SK-N-SH (cell line): ENCODE data around the gene CCNY. TPM values are rescaled to one million over a fixed set of nuclear protein-coding genes. Genes with fewer than 3 reads are reported as not detected.

ENCODE experiments used
- CTCF ChIA-PET: fragments of 300-600, 350-600 bp; formaldehyde crosslinking; extraction: SDS; loops from one replicate; lab custom pipeline; 2021; lab: Yijun Ruan, JAX
- POLR2A ChIA-PET: fragments of 350-600 bp; sonication (Branson Sonifier 250); formaldehyde crosslinking; extraction: SDS; loops from one replicate; lab custom pipeline; 2020; ENCODE audit warnings: antibody characterized with exemption, inconsistent platforms; lab: Yijun Ruan, JAX
- DNase-seq: peaks from one replicate; pipeline ENCODE4 v3.0.0; 2012
- H2AFZ ChIP-seq: fragments of 200-600 bp; sonication (generic); 2 replicates; pipeline ENCODE4 v1.8.1; 2016; ENCODE audit warnings: antibody characterized with exemption, mild to moderate bottlenecking, low read depth
- H3F3A ChIP-seq: fragments of 200-600 bp; sonication (generic); replicated peaks from 2 replicates; pipeline ENCODE3; 2016; ENCODE audit warnings: antibody characterized with exemption, mild to moderate bottlenecking; ENCODE audit not compliant: insufficient read depth
- H3K27ac ChIP-seq, 2 experiments: fragments of 200-500 bp in 1 of 2; fragments of 200-600 bp in 1 of 2; sonication (Bioruptor generic) in 1 of 2; sonication (generic), shearing (Covaris generic) in 1 of 2; 2 replicates each; pipeline versions ENCODE4 v1.5.1 to v1.6.1; 2014 to 2016; ENCODE audit warnings: low read depth in 2 of 2, inconsistent platforms in 1 of 2, low read length in 1 of 2, mild to moderate bottlenecking in 1 of 2, mixed read lengths in 1 of 2
- H3K27me3 ChIP-seq: fragments of 200-600 bp; sonication (generic), shearing (Covaris generic); 2 replicates; pipeline ENCODE4 v1.6.1; 2016; ENCODE audit warnings: mixed run types; ENCODE audit not compliant: insufficient read depth
- H3K36me3 ChIP-seq, 2 experiments: fragments of 200-500 bp in 1 of 2; fragments of 200-600 bp in 1 of 2; sonication (Bioruptor generic) in 1 of 2; sonication (generic) in 1 of 2; replicated peaks in 1 of 2; 2 replicates each; pipeline versions ENCODE3 to v1.5.1; 2014 to 2016; ENCODE audit warnings: low read length in 1 of 2, mild to moderate bottlenecking in 1 of 2; ENCODE audit not compliant: insufficient read depth in 2 of 2, control insufficient read depth in 1 of 2
- H3K4me1 ChIP-seq, 2 experiments: fragments of 200-500 bp in 1 of 2; fragments of 200-600 bp in 1 of 2; sonication (Bioruptor generic) in 1 of 2; sonication (generic), shearing (Covaris generic) in 1 of 2; 2 replicates each; pipeline versions ENCODE4 v1.5.1 to v1.6.1; 2014 to 2016; ENCODE audit warnings: low read depth in 1 of 2, low read length in 1 of 2, mixed run types in 1 of 2; ENCODE audit not compliant: insufficient read depth in 2 of 2, control insufficient read depth in 1 of 2
- H3K4me2 ChIP-seq: fragments of 200-600 bp; sonication (generic), shearing (Covaris generic); 2 replicates; pipeline ENCODE4 v1.6.1; 2017; ENCODE audit warnings: mixed run types
- H3K4me3 ChIP-seq, 2 experiments: fragments of 200-500 bp in 1 of 2; fragments of 200-600 bp in 1 of 2; sonication (Bioruptor generic) in 1 of 2; sonication (generic), shearing (Covaris generic) in 1 of 2; 2 replicates each; pipeline versions ENCODE4 v1.5.1 to v1.8.1; 2014 to 2016; ENCODE audit warnings: low read depth in 2 of 2, inconsistent platforms in 1 of 2, low read length in 1 of 2, mild to moderate bottlenecking in 1 of 2, mixed read lengths in 1 of 2, moderate library complexity in 1 of 2
- H3K79me2 ChIP-seq: fragments of 200-600 bp; sonication (generic); 2 replicates; pipeline ENCODE4 v1.8.1; 2017; ENCODE audit warnings: mild to moderate bottlenecking; ENCODE audit not compliant: insufficient read depth
- H3K9ac ChIP-seq: fragments of 200-600 bp; sonication (generic); 2 replicates; pipeline ENCODE4 v1.6.1; 2017; ENCODE audit warnings: mixed run types
- H3K9me2 ChIP-seq: fragments of 200-600 bp; sonication (generic); 2 replicates; pipeline ENCODE4 v1.6.1; 2017; ENCODE audit warnings: mixed run types
- H3K9me3 ChIP-seq: fragments of 200-600 bp; sonication (generic); 2 replicates; pipeline ENCODE4 v1.6.1; 2017; ENCODE audit warnings: mixed run types, mild to moderate bottlenecking, moderate library complexity
- H4K20me1 ChIP-seq: fragments of 200-600 bp; sonication (generic); 2 replicates; pipeline ENCODE4 v1.6.1; 2017; ENCODE audit warnings: mild to moderate bottlenecking, mixed run types; ENCODE audit not compliant: insufficient read depth
- CTCF ChIP-seq: fragments of 200-600 bp; sonication (generic); IDR thresholded peaks from 2 replicates; pipeline ENCODE4 v1.6.1; 2017; ENCODE audit warnings: antibody characterized with exemption, mild to moderate bottlenecking, moderate library complexity
- ELF1 ChIP-seq: IDR thresholded peaks from 2 replicates; pipeline ENCODE4 v1.4.0; 2012
- EZH2phosphoT487 ChIP-seq: fragments of 200-600 bp; sonication (generic); IDR thresholded peaks from 2 replicates; pipeline ENCODE4 v1.6.1; 2017; ENCODE audit warnings: low read depth, mixed run types, mild to moderate bottlenecking, antibody characterized with exemption, moderate library complexity, borderline replicate concordance
- GABPA ChIP-seq: IDR thresholded peaks from 2 replicates; pipeline ENCODE4 v1.4.0; 2012; ENCODE audit warnings: low read depth, mild to moderate bottlenecking
- MXI1 ChIP-seq: IDR thresholded peaks from 2 replicates; pipeline ENCODE4 v1.6.1; 2012; ENCODE audit warnings: mild to moderate bottlenecking, low read depth, low read length, improper control_type of control experiment
- NFIC ChIP-seq: IDR thresholded peaks from 2 replicates; pipeline ENCODE4 v1.4.0; 2012; ENCODE audit warnings: borderline replicate concordance
- POLR2AphosphoS5 ChIP-seq: IDR thresholded peaks from 2 replicates; pipeline ENCODE4 v1.6.1; 2012; ENCODE audit warnings: low read depth, low read length
- RCOR1 ChIP-seq: fragments of 150-350 bp; IDR thresholded peaks from 2 replicates; pipeline ENCODE4 v1.6.1; 2017; ENCODE audit warnings: antibody characterized with exemption, low read length
- RFX5 ChIP-seq: IDR thresholded peaks from 2 replicates; pipeline ENCODE4 v1.6.1; 2012; ENCODE audit warnings: mild to moderate bottlenecking, improper control_type of control experiment, low read length
- RXRA ChIP-seq: IDR thresholded peaks from 2 replicates; pipeline ENCODE4 v1.4.0; 2012; ENCODE audit warnings: low read depth, mild to moderate bottlenecking, borderline replicate concordance
- SMC3 ChIP-seq: IDR thresholded peaks from 2 replicates; pipeline ENCODE4 v1.6.1; 2012; ENCODE audit warnings: low read depth, low read length, improper control_type of control experiment
- TCF12 ChIP-seq: IDR thresholded peaks from 2 replicates; pipeline ENCODE4 v1.4.0; 2012
- WGBS: methylation state at CpG from one replicate; pipeline ENCODE4 v1.1.6; 2017; ENCODE audit warnings: low lambda C conversion rate; 5-methylcytosine and 5-hydroxymethylcytosine counted together
- polyA plus RNA-seq, 3 experiments: library from polyadenylated mRNA; depleted of rRNA; stranded (reverse); fragments of >200 nt; gene quantifications; 2 replicates each; pipeline ENCODE4 v1.2.3, GENCODE V29; 2012
- TF ChIP-seq, protein P1 (sequence below): IDR thresholded peaks from 2 replicates; pipeline ENCODE4 v1.6.1; 2012; ENCODE audit warnings: mild to moderate bottlenecking, low read depth, low read length, moderate library complexity

The CCNY gene
- polyA plus RNA-seq, 1 of the 3 experiments (the other 2 are of a cell fraction): 29.4 TPM

DNA sequence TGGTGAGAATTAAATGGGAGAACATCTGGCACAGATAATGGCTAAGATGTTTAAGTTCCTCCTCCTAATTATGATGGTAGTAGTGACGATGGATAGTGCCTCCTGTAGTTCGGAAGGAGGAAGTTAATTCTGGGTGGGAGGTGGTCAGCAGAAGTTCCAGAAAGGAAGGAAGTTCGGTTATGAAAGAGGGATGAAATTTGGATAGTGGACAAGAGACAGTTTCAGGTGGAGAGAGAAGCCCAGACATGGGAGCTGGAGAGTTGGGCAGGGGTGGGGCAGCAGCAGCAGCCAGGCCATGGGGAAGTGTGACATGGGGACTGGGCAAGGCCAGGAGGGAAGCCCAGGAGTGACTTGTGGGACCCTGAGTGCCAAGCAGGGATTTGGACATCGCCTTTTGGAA is 99.5 kb downstream of the CCNY start:
- Histone ChIP-seq H3K9me2 (no peaks in the 10 kb centered on the region), H3K4me1 (peaks cover 7 to 19% of the 10 kb centered on the region in 2 experiments; a peak in 3 of 4 replicates), H3F3A (peaks cover 5% of the 10 kb centered on the region), H3K9me3 (no peaks in the 10 kb centered on the region), H4K20me1 (peaks cover 57% of the 10 kb centered on the region), H3K4me2 (no peak overlapping the region), H3K4me3 (no peak overlapping the region), H2AFZ (no peak overlapping the region), H3K36me3 (peaks cover 0 to 7% of the 10 kb centered on the region in 2 experiments), H3K79me2 (peaks cover 94% of the 10 kb centered on the region), H3K27ac (no peak overlapping the region), H3K9ac (no peak overlapping the region), H3K27me3 (no peaks in the 10 kb centered on the region)
- DNase-seq: no peak
- ChIA-PET CTCF (no interaction called here), POLR2A (no interaction called here)
- TF ChIP-seq POLR2AphosphoS5 (no peak), RFX5 (no peak)
- WGBS: 94% methylated on average over 4 of the region's 4 CpGs

DNA sequence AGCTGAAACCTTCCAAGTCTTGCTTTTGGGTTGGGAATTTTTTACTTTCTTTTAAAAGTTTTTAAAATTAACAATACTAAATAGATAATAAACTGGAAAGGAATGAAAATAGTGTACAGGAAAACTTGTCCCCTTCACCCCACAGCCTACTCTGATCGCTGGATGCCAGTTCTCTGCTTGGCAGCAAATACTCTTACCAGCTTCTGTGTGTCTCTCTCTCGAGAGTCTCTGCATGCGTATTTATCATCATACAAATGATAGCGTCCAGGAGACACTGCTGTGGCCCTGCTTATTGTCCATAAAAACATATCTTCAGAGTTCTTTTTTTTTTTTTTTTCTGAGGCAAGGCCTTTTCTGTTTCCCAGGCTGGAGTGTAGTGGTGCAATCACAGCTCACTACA is 101.5 kb downstream of the CCNY start:
- H3F3A ChIP-seq: peaks cover 5% of the 10 kb centered on the region
- no peaks in the 10 kb centered on the region for H3K27me3 ChIP-seq
- H3K4me1 ChIP-seq: peaks cover 7 to 19% of the 10 kb centered on the region in 2 experiments; a peak in 3 of 4 replicates
- CTCF ChIA-PET: no interaction called here
- peaks cover 42% of the 10 kb centered on the region for H4K20me1 ChIP-seq
- no peak for DNase-seq
- POLR2A ChIA-PET: no interaction called here
- H2AFZ ChIP-seq: no peak overlapping the region
- H3K4me2 ChIP-seq: no peak overlapping the region
- H3K79me2 ChIP-seq: peaks cover 98% of the 10 kb centered on the region
- H3K9me3 ChIP-seq: no peaks in the 10 kb centered on the region
- no peak overlapping the region for H3K9ac ChIP-seq
- TF ChIP-seq ELF1 (no peak), CTCF (no peak)
- TF ChIP-seq, all 33 proteins: peak for 0
- peaks cover 0 to 7% of the 10 kb centered on the region in 2 experiments for H3K36me3 ChIP-seq
- H3K27ac ChIP-seq: no peak overlapping the region
- H3K9me2 ChIP-seq: no peaks in the 10 kb centered on the region
- 96% methylated on average over 4 of the region's 4 CpGs for WGBS
- H3K4me3 ChIP-seq: no peak overlapping the region

- no peak for DNase-seq
- no peak overlapping the region for H3K4me2 ChIP-seq
- 95% methylated on average over 3 of the region's 3 CpGs for WGBS
- no peaks in the 10 kb centered on the region for H3K27me3 ChIP-seq
- H3K9ac ChIP-seq: no peak overlapping the region
- peaks cover 0 to 7% of the 10 kb centered on the region in 2 experiments for H3K36me3 ChIP-seq
- CTCF ChIA-PET: interaction anchor here (0.6 kb wide), 1 partner anchor 802 kb away, joined by 3 read pairs; no protein-coding TSS in a partner anchor
- H3K4me1 ChIP-seq: peaks cover under 1 to 13% of the 10 kb centered on the region in 2 experiments; a peak in 3 of 4 replicates
- H3K9me2 ChIP-seq: no peaks in the 10 kb centered on the region
- H3K4me3 ChIP-seq: no peak overlapping the region
- H3K79me2 ChIP-seq: peaks cover 96% of the 10 kb centered on the region
- H3F3A ChIP-seq: no peaks in the 10 kb centered on the region
- no peak overlapping the region for H3K27ac ChIP-seq
- POLR2A ChIA-PET: no interaction called here
- no peak overlapping the region for H2AFZ ChIP-seq
- peaks cover 31% of the 10 kb centered on the region for H4K20me1 ChIP-seq
- peaks cover 10% of the 10 kb centered on the region for H3K9me3 ChIP-seq
- TF ChIP-seq NFIC (no peak), RCOR1 (no peak), GABPA (no peak), MXI1 (no peak), RXRA (no peak), EZH2phosphoT487 (no peak), TCF12 (no peak), CTCF (no peak), SMC3 (no peak)
- TF ChIP-seq, protein P1, sequence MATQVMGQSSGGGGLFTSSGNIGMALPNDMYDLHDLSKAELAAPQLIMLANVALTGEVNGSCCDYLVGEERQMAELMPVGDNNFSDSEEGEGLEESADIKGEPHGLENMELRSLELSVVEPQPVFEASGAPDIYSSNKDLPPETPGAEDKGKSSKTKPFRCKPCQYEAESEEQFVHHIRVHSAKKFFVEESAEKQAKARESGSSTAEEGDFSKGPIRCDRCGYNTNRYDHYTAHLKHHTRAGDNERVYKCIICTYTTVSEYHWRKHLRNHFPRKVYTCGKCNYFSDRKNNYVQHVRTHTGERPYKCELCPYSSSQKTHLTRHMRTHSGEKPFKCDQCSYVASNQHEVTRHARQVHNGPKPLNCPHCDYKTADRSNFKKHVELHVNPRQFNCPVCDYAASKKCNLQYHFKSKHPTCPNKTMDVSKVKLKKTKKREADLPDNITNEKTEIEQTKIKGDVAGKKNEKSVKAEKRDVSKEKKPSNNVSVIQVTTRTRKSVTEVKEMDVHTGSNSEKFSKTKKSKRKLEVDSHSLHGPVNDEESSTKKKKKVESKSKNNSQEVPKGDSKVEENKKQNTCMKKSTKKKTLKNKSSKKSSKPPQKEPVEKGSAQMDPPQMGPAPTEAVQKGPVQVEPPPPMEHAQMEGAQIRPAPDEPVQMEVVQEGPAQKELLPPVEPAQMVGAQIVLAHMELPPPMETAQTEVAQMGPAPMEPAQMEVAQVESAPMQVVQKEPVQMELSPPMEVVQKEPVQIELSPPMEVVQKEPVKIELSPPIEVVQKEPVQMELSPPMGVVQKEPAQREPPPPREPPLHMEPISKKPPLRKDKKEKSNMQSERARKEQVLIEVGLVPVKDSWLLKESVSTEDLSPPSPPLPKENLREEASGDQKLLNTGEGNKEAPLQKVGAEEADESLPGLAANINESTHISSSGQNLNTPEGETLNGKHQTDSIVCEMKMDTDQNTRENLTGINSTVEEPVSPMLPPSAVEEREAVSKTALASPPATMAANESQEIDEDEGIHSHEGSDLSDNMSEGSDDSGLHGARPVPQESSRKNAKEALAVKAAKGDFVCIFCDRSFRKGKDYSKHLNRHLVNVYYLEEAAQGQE: no peak
Observed at GRCh38 chr10:35438718-35439571, 102.6 kb downstream of the CCNY start.
